ENCODE measurements around the gene NKX6-1. TPM values are rescaled to one million over a fixed set of nuclear protein-coding genes. Genes with fewer than 3 reads are reported as not detected.

NKX6-1 gene
- total RNA-seq, 2 experiments from 2014 or later, result not detected

GRCh38 chr4:84451546-84451945 is 47.5 kb downstream of the NKX6-1 start:
- H3K4me3 Mint-ChIP-seq, result no peak overlapping the region
- no peak for TF ChIP-seq CTCF (IDR thresholded peaks at IDR 0.05)
- no peaks in the 10 kb centered on the region for H3K4me1 Mint-ChIP-seq (ENCODE audit: low read depth)
- H3K9me3 Mint-ChIP-seq, result no peaks in the 10 kb centered on the region
- DNase-seq, result no peak
- ChIA-PET POLR2A (no interaction called here), CTCF (interaction anchor here (1.0 to 2.0 kb wide), 2 partner anchors 9 to 16 kb away, joined by 3 to 5 read pairs; no protein-coding TSS in a partner anchor)
- no peak overlapping the region for H3K27ac Mint-ChIP-seq
- intact Hi-C loops (cut with micrococcal nuclease), result no loop called here
- H3K36me3 Mint-ChIP-seq (ENCODE audit: low read depth), result no peaks in the 10 kb centered on the region
- ATAC-seq, result no peak
- H3K27me3 Mint-ChIP-seq, result peaks cover 3% of the 10 kb centered on the region

- Mint-ChIP-seq H3K27ac (no peak overlapping the region), H3K36me3 (ENCODE audit: low read depth) (no peaks in the 10 kb centered on the region), H3K4me3 (no peak overlapping the region), H3K27me3 (peaks cover 3% of the 10 kb centered on the region), H3K9me3 (no peaks in the 10 kb centered on the region), H3K4me1 (ENCODE audit: low read depth) (no peaks in the 10 kb centered on the region)
- POLR2A ChIA-PET, result no interaction called here
- ATAC-seq (no peak), DNase-seq (no peak)
- intact Hi-C loops (cut with micrococcal nuclease), result no loop called here
- no peak for TF ChIP-seq CTCF (IDR thresholded peaks at IDR 0.05)
- CTCF ChIA-PET, result no interaction called here
Measured at GRCh38 chr4:84443523-84443922, 55.6 kb downstream of the NKX6-1 start.

- no peak overlapping the region for H3K4me3 Mint-ChIP-seq
- ATAC-seq, result no peak
- ChIA-PET CTCF (no interaction called here), POLR2A (no interaction called here)
- H3K36me3 Mint-ChIP-seq (ENCODE audit: low read depth), result no peaks in the 10 kb centered on the region
- no peak overlapping the region for H3K27ac Mint-ChIP-seq
- DNase-seq, result no peak
- no peak for TF ChIP-seq CTCF (IDR thresholded peaks at IDR 0.05)
- intact Hi-C loops (cut with micrococcal nuclease), result no loop called here
- H3K4me1 Mint-ChIP-seq (ENCODE audit: low read depth), result no peaks in the 10 kb centered on the region
- H3K27me3 Mint-ChIP-seq, result peaks cover 3% of the 10 kb centered on the region
- H3K9me3 Mint-ChIP-seq, result no peaks in the 10 kb centered on the region
Measured at GRCh38 chr4:84442778-84443177, 56.3 kb downstream of the NKX6-1 start.

Other genes with a start within 250 kb of the NKX6-1 start
- under 1 TPM; 0.07 to 0.25 TPM for gene CDS1, start 83.8 kb upstream of the NKX6-1 start, total RNA-seq

Data from activated CD8-positive, alpha-beta T cell treated with anti-CD3 and anti-CD28 coated beads for 36 hours (primary cell).